IMR-90 (cell line): ENCODE results near the gene GMEB2. TPM values are rescaled to one million over a fixed set of nuclear protein-coding genes. Genes with fewer than 3 reads are reported as not detected.

Source experiments
- ATAC-seq: fragments of 200-7000 bp; cut with Tn5 transposase; 2 replicates; pipeline ENCODE4 v1.9.1; 2020; ENCODE audit warnings: low read depth, mild to moderate bottlenecking, moderate library complexity
- BruUV-seq: library from RNA; stranded (reverse); fragments of 400-500 nt; replicated peaks from 2 replicates; lab custom pipeline; 2021; lab: Mats Ljungman, UMichigan
- CTCF ChIA-PET: fragments of 300-600 bp; formaldehyde crosslinking; extraction: SDS; loops from one replicate; lab custom pipeline; 2021; ENCODE audit warnings: antibody characterized with exemption; lab: Yijun Ruan, JAX
- POLR2A ChIA-PET: fragments of 300-600 bp; sonication (Branson Sonifier 250); formaldehyde crosslinking; loops from one replicate; lab custom pipeline; 2022; ENCODE audit warnings: antibody characterized with exemption; ENCODE audit not compliant: unreplicated experiment; lab: Charles Lee
- DNase-seq: peaks from one replicate; pipeline ENCODE4 v3.0.0; 2013
- H2AFZ ChIP-seq: replicated peaks from 2 replicates; pipeline ENCODE3; 2013; ENCODE audit warnings: low read length, mild to moderate bottlenecking; ENCODE audit not compliant: poor library complexity
- H2AK5ac ChIP-seq: 2 replicates; pipeline ENCODE4 v1.6.1; 2013; ENCODE audit warnings: low read depth, low read length, inconsistent platforms
- H2AK9ac ChIP-seq: replicated peaks from 2 replicates; pipeline ENCODE3; 2013; ENCODE audit warnings: mild to moderate bottlenecking, low read depth, low read length, moderate library complexity; ENCODE audit not compliant: poor library complexity
- H2BK120ac ChIP-seq: 2 replicates; pipeline ENCODE4 v1.6.1; 2013; ENCODE audit warnings: low read depth, low read length, inconsistent platforms
- H2BK15ac ChIP-seq: 3 replicates; pipeline ENCODE4 v1.6.1; 2013; ENCODE audit warnings: low read depth, low read length, inconsistent platforms
- H2BK20ac ChIP-seq: 2 replicates; pipeline ENCODE4 v1.6.1; 2013; ENCODE audit warnings: low read depth, mild to moderate bottlenecking, inconsistent platforms, low read length, moderate library complexity
- H2BK5ac ChIP-seq: 2 replicates; pipeline ENCODE4 v1.6.1; 2013; ENCODE audit warnings: mild to moderate bottlenecking, low read depth, low read length, inconsistent platforms; ENCODE audit not compliant: poor library complexity, severe bottlenecking
- H3K14ac ChIP-seq: replicated peaks from 2 replicates; pipeline ENCODE4 v1.6.1; 2013; ENCODE audit warnings: low read depth, low read length, inconsistent platforms
- H3K18ac ChIP-seq: 2 replicates; pipeline ENCODE4 v1.6.1; 2013; ENCODE audit warnings: low read depth, low read length, control low read depth
- H3K23ac ChIP-seq: 2 replicates; pipeline ENCODE4 v1.6.1; 2013; ENCODE audit warnings: low read depth, low read length, inconsistent platforms
- H3K27ac ChIP-seq: 2 replicates; pipeline ENCODE4 v1.5.1; 2013; ENCODE audit warnings: mild to moderate bottlenecking, control low read depth, low read length; ENCODE audit not compliant: insufficient read depth
- H3K27me3 ChIP-seq: 2 replicates; pipeline ENCODE4 v1.6.1; 2013; ENCODE audit warnings: low read length; ENCODE audit not compliant: control insufficient read depth, insufficient read depth
- H3K36me3 ChIP-seq: 2 replicates; pipeline ENCODE4 v1.6.1; 2013; ENCODE audit warnings: low read length, mixed read lengths; ENCODE audit not compliant: control insufficient read depth, insufficient read depth
- H3K4ac ChIP-seq: 2 replicates; pipeline ENCODE4 v1.6.1; 2013; ENCODE audit warnings: low read depth, low read length, inconsistent platforms
- H3K4me1 ChIP-seq: 2 replicates; pipeline ENCODE4 v1.6.1; 2013; ENCODE audit warnings: low read length, mixed read lengths; ENCODE audit not compliant: control insufficient read depth, insufficient read depth
- H3K4me2 ChIP-seq: 2 replicates; pipeline ENCODE4 v1.6.1; 2013; ENCODE audit warnings: low read depth, mild to moderate bottlenecking, control low read depth, low read length, moderate library complexity
- H3K4me3 ChIP-seq: 2 replicates; pipeline ENCODE4 v1.5.1; 2013; ENCODE audit warnings: low read depth, mild to moderate bottlenecking, control low read depth, low read length, moderate library complexity; ENCODE audit not compliant: insufficient read depth
- H3K56ac ChIP-seq: 2 replicates; pipeline ENCODE4 v1.6.1; 2013; ENCODE audit warnings: low read length, inconsistent platforms; ENCODE audit not compliant: insufficient read depth; ENCODE audit errors: extremely low read depth
- H3K79me1 ChIP-seq, 2 experiments: 2 replicates each; pipeline ENCODE4 v1.6.1; 2013; ENCODE audit warnings: low read length in 2 of 2, inconsistent platforms in 1 of 2, low read depth in 1 of 2
- H3K9ac ChIP-seq: 2 replicates; pipeline ENCODE4 v1.6.1; 2013; ENCODE audit warnings: low read depth, low read length, control low read depth
- H3K9me1 ChIP-seq: 2 replicates; pipeline ENCODE4 v1.6.1; 2013; ENCODE audit warnings: low read length, inconsistent platforms; ENCODE audit not compliant: insufficient read depth
- H3K9me3 ChIP-seq: 2 replicates; pipeline ENCODE4 v1.6.1; 2013; ENCODE audit warnings: low read length; ENCODE audit not compliant: control insufficient read depth, insufficient read depth
- H4K20me1 ChIP-seq: 2 replicates; pipeline ENCODE4 v1.6.1; 2013; ENCODE audit warnings: low read length, inconsistent platforms; ENCODE audit not compliant: insufficient read depth
- H4K5ac ChIP-seq: 2 replicates; pipeline ENCODE4 v1.6.1; 2013; ENCODE audit warnings: mild to moderate bottlenecking, low read depth, low read length, control low read depth
- H4K8ac ChIP-seq, 2 experiments: 2 replicates each; pipeline ENCODE4 v1.6.1; 2013; ENCODE audit warnings: low read depth in 2 of 2, low read length in 2 of 2, control low read depth in 1 of 2, inconsistent platforms in 1 of 2
- H4K91ac ChIP-seq: 2 replicates; pipeline ENCODE4 v1.6.1; 2013; ENCODE audit warnings: low read depth, low read length, inconsistent platforms; ENCODE audit not compliant: insufficient read depth
- BHLHE40 ChIP-seq: fragments of 150-350 bp; IDR thresholded peaks from 2 replicates; pipeline ENCODE4 v1.6.1; 2016; ENCODE audit warnings: mild to moderate bottlenecking, low read depth, low read length
- CEBPB ChIP-seq: IDR thresholded peaks from 2 replicates; pipeline ENCODE4 v1.6.1; 2012; ENCODE audit warnings: low read depth, low read length, improper control_type of control experiment
- CHD1 ChIP-seq: IDR thresholded peaks from 2 replicates; pipeline ENCODE4 v1.6.1; 2012; ENCODE audit warnings: low read depth, low read length, improper control_type of control experiment
- ELK1 ChIP-seq: fragments of 150-350 bp; IDR thresholded peaks from 2 replicates; pipeline ENCODE4 v1.6.1; 2016; ENCODE audit warnings: low read depth, mild to moderate bottlenecking, low read length, moderate library complexity, borderline replicate concordance
- FOS ChIP-seq: fragments of 150-350 bp; IDR thresholded peaks from 2 replicates; pipeline ENCODE4 v1.6.1; 2016; ENCODE audit warnings: low read depth, low read length
- MAFK ChIP-seq: IDR thresholded peaks from 2 replicates; pipeline ENCODE4 v1.6.1; 2012; ENCODE audit warnings: low read depth, low read length, improper control_type of control experiment
- MAZ ChIP-seq: IDR thresholded peaks from 2 replicates; pipeline ENCODE4 v1.6.1; 2012; ENCODE audit warnings: low read depth, mild to moderate bottlenecking, low read length, improper control_type of control experiment, moderate library complexity, borderline replicate concordance
- MXI1 ChIP-seq: IDR thresholded peaks from 2 replicates; pipeline ENCODE4 v1.6.1; 2012; ENCODE audit warnings: low read depth, mild to moderate bottlenecking, low read length, moderate library complexity, borderline replicate concordance
- NFE2L2 ChIP-seq: fragments of 150-350 bp; IDR thresholded peaks from 2 replicates; pipeline ENCODE4 v1.6.1; 2016; ENCODE audit warnings: low read depth, mild to moderate bottlenecking, low read length
- POLR2A ChIP-seq: IDR thresholded peaks from 2 replicates; pipeline ENCODE4 v1.6.1; 2012; ENCODE audit warnings: mild to moderate bottlenecking, low read depth, low read length
- RAD21 ChIP-seq: IDR thresholded peaks from 2 replicates; pipeline ENCODE4 v1.6.1; 2012; ENCODE audit warnings: low read length, improper control_type of control experiment
- RCOR1 ChIP-seq: IDR thresholded peaks from 2 replicates; pipeline ENCODE4 v1.6.1; 2012; ENCODE audit warnings: mild to moderate bottlenecking, low read length, improper control_type of control experiment; ENCODE audit not compliant: insufficient replicate concordance
- SMC3 ChIP-seq: fragments of 150-350 bp; IDR thresholded peaks from 2 replicates; pipeline ENCODE4 v1.6.1; 2016; ENCODE audit warnings: low read depth, mild to moderate bottlenecking, antibody characterized with exemption, low read length, moderate library complexity
- WGBS, 2 experiments: methylation state at CpG; one replicate each; pipeline versions ENCODE4 v1.1.5 to v1.1.7; 2013; ENCODE audit warnings: missing lambda C conversion rate in 2 of 2; ENCODE audit not compliant: insufficient read length in 1 of 2; ENCODE audit errors: extremely low coverage in 2 of 2; 5-methylcytosine and 5-hydroxymethylcytosine counted together
- dilution Hi-C: fragments of 300-500 bp; cut with HindIII; formaldehyde crosslinking; loops from one replicate; pipeline ENCODE4 v1.14.3; 2018; ENCODE audit warnings: low sequenced_read_pairs; ENCODE audit not compliant: unreplicated experiment
- in situ Hi-C: fragments of 300-500 bp; cut with MboI; formaldehyde crosslinking; loops from 3 replicates; pipeline ENCODE4 v1.14.3; 2019; ENCODE audit warnings: low sequenced_read_pairs, inconsistent platforms, mixed read lengths
- intact Hi-C: fragments of 100-400 bp; cut with micrococcal nuclease; formaldehyde crosslinking; loops from 2 replicates; pipeline ENCODE4 v1.10.0; 2022
- polyA plus RNA-seq, 3 experiments: library from polyadenylated mRNA; depleted of rRNA; stranded (reverse); fragments of >200 nt; gene quantifications; 2 replicates each; pipeline ENCODE4 v1.2.3, GENCODE V29; 2012; ENCODE audit warnings: low replicate concordance in 1 of 3
- total RNA-seq: library from RNA; depleted of rRNA; stranded (reverse); fragments of >200 nt; gene quantifications from 2 replicates; pipeline ENCODE4 v1.2.3, GENCODE V29; 2012
- TF ChIP-seq, protein P1 (sequence below): conservative IDR thresholded peaks from 2 replicates; pipeline ENCODE4 v1.5.1; 2012; ENCODE audit warnings: mild to moderate bottlenecking, low read depth, low read length, improper control_type of control experiment

GMEB2 gene
- total and polyA plus RNA-seq, 2 of the 4 experiments (the other 2 are of a cell fraction): 5.0 to 10.0 TPM

- Histone ChIP-seq H2AK5ac (no peak overlapping the region), H3K18ac (no peak overlapping the region), H3K23ac (no peak overlapping the region), H3K9ac (no peak overlapping the region), H2BK15ac (no peak overlapping the region), H3K4me3 (no peak overlapping the region), H2AK9ac (no peak overlapping the region), H3K9me3 (no peaks in the 10 kb centered on the region), H2AFZ (no peak overlapping the region), H4K91ac (no peak overlapping the region), H4K5ac (no peak overlapping the region), H4K8ac (no peak overlapping the region), H3K27me3 (peaks cover 20% of the 10 kb centered on the region; the same call in 1 of the 2 replicates), H3K4ac (no peak overlapping the region), H3K27ac (no peak overlapping the region), H3K56ac (no peak overlapping the region), H2BK120ac (no peak overlapping the region), H3K4me2 (no peak overlapping the region), H4K20me1 (no peaks in the 10 kb centered on the region), H3K36me3 (no peaks in the 10 kb centered on the region), H2BK5ac (no peak overlapping the region), H2BK20ac (no peak overlapping the region), H3K9me1 (no peaks in the 10 kb centered on the region), H3K79me1 (no peaks in the 10 kb centered on the region), H3K14ac (no peak overlapping the region), H3K4me1 (peaks cover 3% of the 10 kb centered on the region; the same call in 1 of the 2 replicates)
- TF ChIP-seq BHLHE40 (no peak), RAD21 (no peak), FOS (no peak), POLR2A (no peak), ELK1 (no peak), MAFK (no peak), SMC3 (no peak), MXI1 (no peak), NFE2L2 (no peak), CHD1 (no peak), MAZ (no peak), CEBPB (no peak), RCOR1 (no peak)
- TF ChIP-seq, protein P1, sequence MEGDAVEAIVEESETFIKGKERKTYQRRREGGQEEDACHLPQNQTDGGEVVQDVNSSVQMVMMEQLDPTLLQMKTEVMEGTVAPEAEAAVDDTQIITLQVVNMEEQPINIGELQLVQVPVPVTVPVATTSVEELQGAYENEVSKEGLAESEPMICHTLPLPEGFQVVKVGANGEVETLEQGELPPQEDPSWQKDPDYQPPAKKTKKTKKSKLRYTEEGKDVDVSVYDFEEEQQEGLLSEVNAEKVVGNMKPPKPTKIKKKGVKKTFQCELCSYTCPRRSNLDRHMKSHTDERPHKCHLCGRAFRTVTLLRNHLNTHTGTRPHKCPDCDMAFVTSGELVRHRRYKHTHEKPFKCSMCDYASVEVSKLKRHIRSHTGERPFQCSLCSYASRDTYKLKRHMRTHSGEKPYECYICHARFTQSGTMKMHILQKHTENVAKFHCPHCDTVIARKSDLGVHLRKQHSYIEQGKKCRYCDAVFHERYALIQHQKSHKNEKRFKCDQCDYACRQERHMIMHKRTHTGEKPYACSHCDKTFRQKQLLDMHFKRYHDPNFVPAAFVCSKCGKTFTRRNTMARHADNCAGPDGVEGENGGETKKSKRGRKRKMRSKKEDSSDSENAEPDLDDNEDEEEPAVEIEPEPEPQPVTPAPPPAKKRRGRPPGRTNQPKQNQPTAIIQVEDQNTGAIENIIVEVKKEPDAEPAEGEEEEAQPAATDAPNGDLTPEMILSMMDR: no peak
- no TSS peak for BruUV-seq
- DNase-seq (no peak), ATAC-seq (no peak)
- CTCF ChIA-PET: no interaction called here
- intact Hi-C loops (no loop called here), in situ Hi-C loops (no loop called here), dilution Hi-C loops (no loop called here)
- POLR2A ChIA-PET: no interaction called here
- WGBS, 2 experiments: 91% methylated on average over 18 of the region's 36 CpGs; no CpG with 5 or more reads in 1 of the 2 experiments
Measured at GRCh38 chr20:63542031-63542559, 84.8 kb downstream of the GMEB2 start.
